Measurements from ENCODE around the gene MFNG.

- TF ChIP-seq CTCF (IDR thresholded peaks at IDR 0.05) (no peak), POLR2A (IDR thresholded peaks at IDR 0.05) (no peak), POLR2AphosphoS5 (IDR thresholded peaks at IDR 0.05) (no peak)
Observed at GRCh38 chr22:37421468-37421877, 64.7 kb downstream of the MFNG start.

All from upper lobe of left lung (tissue), 4 donors.